K562 (cell line): Measurements from ENCODE around the gene ALDH5A1. TPM values are rescaled to one million over a fixed set of nuclear protein-coding genes. Genes with fewer than 3 reads are reported as not detected.

Experiments used
- CBX8 ChIP-seq: fragments of 200-600 bp; sonication (generic); IDR thresholded peaks from 2 replicates; pipeline ENCODE4 v1.6.1; 2012; ENCODE audit warnings: borderline replicate concordance, mixed run types, low read depth, mild to moderate bottlenecking, moderate library complexity, mixed read lengths, low read length, control low read depth, inconsistent platforms; ENCODE audit not compliant: poor library complexity, severe bottlenecking; ENCODE audit errors: extremely low read depth
- ILK ChIP-seq: fragments of 450-650 bp; IDR thresholded peaks from 2 replicates; pipeline ENCODE4 v1.6.1; 2016; ENCODE audit warnings: missing genetic modification characterization, low read depth, mild to moderate bottlenecking, missing compliant biosample characterization, moderate library complexity, borderline replicate concordance
- RFX5 ChIP-seq: IDR thresholded peaks from 2 replicates; pipeline ENCODE4 v1.6.1; 2011; ENCODE audit warnings: low read depth, mild to moderate bottlenecking, improper control_type of control experiment, low read length
- RHOXF2B ChIP-seq: fragments of 250-450 bp; sonication (Bioruptor Pico); conservative IDR thresholded peaks from 2 replicates; pipeline ENCODE4 v1.5.1; 2021
- polyA plus RNA-seq, 8 experiments: library from polyadenylated mRNA; depleted of rRNA in 4 of 8; stranded (reverse) in 5 of 8; unstranded in 3 of 8; fragments of >200 nt; fragmentation: Nextera tagmentation in 2 of 8; fragmentation: Illumina TruSeq in 1 of 8; extraction: Ambion mirVana in 2 of 8; extraction: Trizol in 1 of 8; gene quantifications; 2 replicates each; pipeline versions ENCODE4 v1.2.1 to v1.2.3, GENCODE V29; 2011 to 2014; ENCODE audit warnings: inconsistent platforms in 1 of 8, missing spikeins in 1 of 8
- total RNA-seq, 7 experiments: library from RNA; depleted of rRNA in 6 of 7; stranded (reverse); fragments of >200 nt in 6 of 7; fragmentation: Illumina TruSeq in 2 of 7; extraction: Trizol in 2 of 7; gene quantifications; 2 replicates each; pipeline versions ENCODE4 v1.2.1 to v1.2.3, GENCODE V29; 2011 to 2021; ENCODE audit warnings: low replicate concordance in 1 of 7
- TF ChIP-seq, protein P1 (sequence below): sonication (generic); formaldehyde crosslinking; IDR thresholded peaks from 2 replicates; pipeline ENCODE4 v1.8.1; 2023; ENCODE audit warnings: missing genetic modification reagents, mild to moderate bottlenecking, borderline replicate concordance
- TF ChIP-seq, protein P2 (sequence below): IDR thresholded peaks from 2 replicates; pipeline ENCODE4 v1.6.1; 2012; ENCODE audit warnings: low read depth, low read length, improper control_type of control experiment, borderline replicate concordance
- TF ChIP-seq, protein P3 (sequence below), 2 experiments: fragments of 450-650 bp in 1 of 2; IDR thresholded peaks; 2 replicates each; pipeline ENCODE4 v1.6.1; 2011 to 2017; ENCODE audit warnings: low read depth in 2 of 2, antibody characterized with exemption in 1 of 2, borderline replicate concordance in 1 of 2, low read length in 1 of 2, mild to moderate bottlenecking in 1 of 2, mixed read lengths in 1 of 2; ENCODE audit not compliant: control insufficient read depth in 1 of 2
- TF ChIP-seq, protein P4 (sequence below): fragments of 450-650 bp; IDR thresholded peaks from 2 replicates; pipeline ENCODE4 v1.6.1; 2017; ENCODE audit warnings: antibody characterized with exemption, mild to moderate bottlenecking

Gene ALDH5A1
- total and polyA plus RNA-seq, 9 of the 15 experiments (the other 6 are each of a cell fraction or from before 2014, with no cell fraction given) = 2.2 to 19.7 (median 9.5) TPM

DNA sequence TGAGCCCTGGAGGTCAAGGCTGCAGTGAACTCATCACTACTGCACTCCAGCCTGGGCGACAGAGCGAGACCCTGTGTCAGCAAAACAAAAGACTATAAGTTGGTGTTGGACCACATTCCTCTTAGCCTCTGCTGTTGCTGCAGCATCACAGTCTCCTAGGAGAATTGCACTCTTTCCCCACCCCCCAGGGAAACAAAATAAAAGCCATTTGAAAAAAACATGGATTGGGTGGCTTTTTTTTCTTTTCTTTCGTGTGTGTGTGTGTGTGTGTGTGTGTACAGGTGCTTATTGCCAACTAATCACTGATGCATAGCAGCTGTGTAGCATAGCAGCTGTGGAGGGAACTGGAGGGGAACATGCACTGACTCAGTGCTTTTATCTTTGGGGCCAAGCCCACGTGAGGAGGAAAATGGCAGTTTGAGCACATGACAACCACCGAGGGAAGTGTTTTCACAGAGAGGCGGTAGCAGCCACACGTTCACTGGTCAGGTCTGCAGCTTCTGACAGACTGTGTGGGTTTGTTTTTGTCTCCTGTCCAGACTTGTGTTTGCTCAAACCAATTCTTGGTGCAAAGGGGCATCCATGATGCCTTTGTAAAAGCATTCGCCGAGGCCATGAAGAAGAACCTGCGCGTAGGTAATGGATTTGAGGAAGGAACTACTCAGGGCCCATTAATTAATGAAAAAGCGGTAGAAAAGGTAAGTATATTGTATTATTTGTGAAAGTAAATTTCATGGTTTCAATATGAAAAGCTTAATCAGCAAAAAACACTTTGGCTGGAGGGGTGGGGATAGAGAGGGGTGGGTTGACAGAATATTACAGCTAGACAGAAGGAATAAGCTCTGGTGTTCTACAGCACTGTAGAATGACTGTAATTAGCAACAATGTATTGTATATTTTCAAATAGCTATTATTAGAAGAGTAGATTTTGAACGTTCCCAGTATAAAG is 27.7 kb downstream of the ALDH5A1 start (continued):
- TF ChIP-seq, protein P1, sequence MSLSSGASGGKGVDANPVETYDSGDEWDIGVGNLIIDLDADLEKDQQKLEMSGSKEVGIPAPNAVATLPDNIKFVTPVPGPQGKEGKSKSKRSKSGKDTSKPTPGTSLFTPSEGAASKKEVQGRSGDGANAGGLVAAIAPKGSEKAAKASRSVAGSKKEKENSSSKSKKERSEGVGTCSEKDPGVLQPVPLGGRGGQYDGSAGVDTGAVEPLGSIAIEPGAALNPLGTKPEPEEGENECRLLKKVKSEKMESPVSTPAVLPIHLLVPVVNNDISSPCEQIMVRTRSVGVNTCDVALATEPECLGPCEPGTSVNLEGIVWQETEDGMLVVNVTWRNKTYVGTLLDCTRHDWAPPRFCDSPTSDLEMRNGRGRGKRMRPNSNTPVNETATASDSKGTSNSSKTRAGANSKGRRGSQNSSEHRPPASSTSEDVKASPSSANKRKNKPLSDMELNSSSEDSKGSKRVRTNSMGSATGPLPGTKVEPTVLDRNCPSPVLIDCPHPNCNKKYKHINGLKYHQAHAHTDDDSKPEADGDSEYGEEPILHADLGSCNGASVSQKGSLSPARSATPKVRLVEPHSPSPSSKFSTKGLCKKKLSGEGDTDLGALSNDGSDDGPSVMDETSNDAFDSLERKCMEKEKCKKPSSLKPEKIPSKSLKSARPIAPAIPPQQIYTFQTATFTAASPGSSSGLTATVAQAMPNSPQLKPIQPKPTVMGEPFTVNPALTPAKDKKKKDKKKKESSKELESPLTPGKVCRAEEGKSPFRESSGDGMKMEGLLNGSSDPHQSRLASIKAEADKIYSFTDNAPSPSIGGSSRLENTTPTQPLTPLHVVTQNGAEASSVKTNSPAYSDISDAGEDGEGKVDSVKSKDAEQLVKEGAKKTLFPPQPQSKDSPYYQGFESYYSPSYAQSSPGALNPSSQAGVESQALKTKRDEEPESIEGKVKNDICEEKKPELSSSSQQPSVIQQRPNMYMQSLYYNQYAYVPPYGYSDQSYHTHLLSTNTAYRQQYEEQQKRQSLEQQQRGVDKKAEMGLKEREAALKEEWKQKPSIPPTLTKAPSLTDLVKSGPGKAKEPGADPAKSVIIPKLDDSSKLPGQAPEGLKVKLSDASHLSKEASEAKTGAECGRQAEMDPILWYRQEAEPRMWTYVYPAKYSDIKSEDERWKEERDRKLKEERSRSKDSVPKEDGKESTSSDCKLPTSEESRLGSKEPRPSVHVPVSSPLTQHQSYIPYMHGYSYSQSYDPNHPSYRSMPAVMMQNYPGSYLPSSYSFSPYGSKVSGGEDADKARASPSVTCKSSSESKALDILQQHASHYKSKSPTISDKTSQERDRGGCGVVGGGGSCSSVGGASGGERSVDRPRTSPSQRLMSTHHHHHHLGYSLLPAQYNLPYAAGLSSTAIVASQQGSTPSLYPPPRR (CRISPR knock-in tag) = no peak
- TF ChIP-seq ILK (tag) = no peak
- TF ChIP-seq, protein P2, sequence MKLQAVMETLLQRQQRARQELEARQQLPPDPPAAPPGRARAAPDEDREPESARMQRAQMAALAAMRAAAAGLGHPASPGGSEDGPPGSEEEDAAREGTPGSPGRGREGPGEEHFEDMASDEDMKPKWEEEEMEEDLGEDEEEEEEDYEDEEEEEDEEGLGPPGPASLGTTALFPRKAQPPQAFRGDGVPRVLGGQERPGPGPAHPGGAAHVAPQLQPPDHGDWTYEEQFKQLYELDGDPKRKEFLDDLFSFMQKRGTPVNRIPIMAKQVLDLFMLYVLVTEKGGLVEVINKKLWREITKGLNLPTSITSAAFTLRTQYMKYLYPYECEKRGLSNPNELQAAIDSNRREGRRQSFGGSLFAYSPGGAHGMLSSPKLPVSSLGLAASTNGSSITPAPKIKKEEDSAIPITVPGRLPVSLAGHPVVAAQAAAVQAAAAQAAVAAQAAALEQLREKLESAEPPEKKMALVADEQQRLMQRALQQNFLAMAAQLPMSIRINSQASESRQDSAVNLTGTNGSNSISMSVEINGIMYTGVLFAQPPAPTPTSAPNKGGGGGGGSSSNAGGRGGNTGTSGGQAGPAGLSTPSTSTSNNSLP = no peak
- no peak for TF ChIP-seq RHOXF2B (CRISPR knock-in tag)
- TF ChIP-seq, protein P3, sequence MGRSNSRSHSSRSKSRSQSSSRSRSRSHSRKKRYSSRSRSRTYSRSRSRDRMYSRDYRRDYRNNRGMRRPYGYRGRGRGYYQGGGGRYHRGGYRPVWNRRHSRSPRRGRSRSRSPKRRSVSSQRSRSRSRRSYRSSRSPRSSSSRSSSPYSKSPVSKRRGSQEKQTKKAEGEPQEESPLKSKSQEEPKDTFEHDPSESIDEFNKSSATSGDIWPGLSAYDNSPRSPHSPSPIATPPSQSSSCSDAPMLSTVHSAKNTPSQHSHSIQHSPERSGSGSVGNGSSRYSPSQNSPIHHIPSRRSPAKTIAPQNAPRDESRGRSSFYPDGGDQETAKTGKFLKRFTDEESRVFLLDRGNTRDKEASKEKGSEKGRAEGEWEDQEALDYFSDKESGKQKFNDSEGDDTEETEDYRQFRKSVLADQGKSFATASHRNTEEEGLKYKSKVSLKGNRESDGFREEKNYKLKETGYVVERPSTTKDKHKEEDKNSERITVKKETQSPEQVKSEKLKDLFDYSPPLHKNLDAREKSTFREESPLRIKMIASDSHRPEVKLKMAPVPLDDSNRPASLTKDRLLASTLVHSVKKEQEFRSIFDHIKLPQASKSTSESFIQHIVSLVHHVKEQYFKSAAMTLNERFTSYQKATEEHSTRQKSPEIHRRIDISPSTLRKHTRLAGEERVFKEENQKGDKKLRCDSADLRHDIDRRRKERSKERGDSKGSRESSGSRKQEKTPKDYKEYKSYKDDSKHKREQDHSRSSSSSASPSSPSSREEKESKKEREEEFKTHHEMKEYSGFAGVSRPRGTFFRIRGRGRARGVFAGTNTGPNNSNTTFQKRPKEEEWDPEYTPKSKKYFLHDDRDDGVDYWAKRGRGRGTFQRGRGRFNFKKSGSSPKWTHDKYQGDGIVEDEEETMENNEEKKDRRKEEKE (IDR thresholded peaks at IDR 0.05; ENCODE audit: borderline replicate concordance in 1 of 2, control insufficient read depth in 1 of 2, low read depth in 2 of 2, low read length in 1 of 2) = no peak
- no peak for TF ChIP-seq RFX5
- TF ChIP-seq, protein P4, sequence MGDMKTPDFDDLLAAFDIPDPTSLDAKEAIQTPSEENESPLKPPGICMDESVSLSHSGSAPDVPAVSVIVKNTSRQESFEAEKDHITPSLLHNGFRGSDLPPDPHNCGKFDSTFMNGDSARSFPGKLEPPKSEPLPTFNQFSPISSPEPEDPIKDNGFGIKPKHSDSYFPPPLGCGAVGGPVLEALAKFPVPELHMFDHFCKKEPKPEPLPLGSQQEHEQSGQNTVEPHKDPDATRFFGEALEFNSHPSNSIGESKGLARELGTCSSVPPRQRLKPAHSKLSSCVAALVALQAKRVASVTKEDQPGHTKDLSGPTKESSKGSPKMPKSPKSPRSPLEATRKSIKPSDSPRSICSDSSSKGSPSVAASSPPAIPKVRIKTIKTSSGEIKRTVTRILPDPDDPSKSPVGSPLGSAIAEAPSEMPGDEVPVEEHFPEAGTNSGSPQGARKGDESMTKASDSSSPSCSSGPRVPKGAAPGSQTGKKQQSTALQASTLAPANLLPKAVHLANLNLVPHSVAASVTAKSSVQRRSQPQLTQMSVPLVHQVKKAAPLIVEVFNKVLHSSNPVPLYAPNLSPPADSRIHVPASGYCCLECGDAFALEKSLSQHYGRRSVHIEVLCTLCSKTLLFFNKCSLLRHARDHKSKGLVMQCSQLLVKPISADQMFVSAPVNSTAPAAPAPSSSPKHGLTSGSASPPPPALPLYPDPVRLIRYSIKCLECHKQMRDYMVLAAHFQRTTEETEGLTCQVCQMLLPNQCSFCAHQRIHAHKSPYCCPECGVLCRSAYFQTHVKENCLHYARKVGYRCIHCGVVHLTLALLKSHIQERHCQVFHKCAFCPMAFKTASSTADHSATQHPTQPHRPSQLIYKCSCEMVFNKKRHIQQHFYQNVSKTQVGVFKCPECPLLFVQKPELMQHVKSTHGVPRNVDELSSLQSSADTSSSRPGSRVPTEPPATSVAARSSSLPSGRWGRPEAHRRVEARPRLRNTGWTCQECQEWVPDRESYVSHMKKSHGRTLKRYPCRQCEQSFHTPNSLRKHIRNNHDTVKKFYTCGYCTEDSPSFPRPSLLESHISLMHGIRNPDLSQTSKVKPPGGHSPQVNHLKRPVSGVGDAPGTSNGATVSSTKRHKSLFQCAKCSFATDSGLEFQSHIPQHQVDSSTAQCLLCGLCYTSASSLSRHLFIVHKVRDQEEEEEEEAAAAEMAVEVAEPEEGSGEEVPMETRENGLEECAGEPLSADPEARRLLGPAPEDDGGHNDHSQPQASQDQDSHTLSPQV = peak; percentile 80
- no peak for TF ChIP-seq CBX8
